Kidney (tissue), 14 donors: ENCODE data around the gene MAP1S. TPM values are rescaled to one million over a fixed set of nuclear protein-coding genes. Genes with fewer than 3 reads are reported as not detected.
A peak's percentile ranks its signal among the peaks of the same experiment; 100 is the strongest.
"Not testable (repeated sequence)": the region's sequence is repeated elsewhere in the genome, so short reads cannot be mapped to it uniquely, and the experiment has no call there.

Source experiments
- DNase-seq, 5 donors: peaks; one replicate each; pipeline ENCODE4 v3.0.0-alpha.2; 2013 to 2020
- FAIRE-seq: peaks from 2 replicates; lab custom pipeline; 2012; peaks lifted over from hg19 to GRCh38; lab: Jason Lieb, UNC
- H3K27ac ChIP-seq, 2 donors: one replicate each; pipeline ENCODE4 v1.7.0; 2013; ENCODE audit warnings: low read depth in 2 of 2, low read length in 2 of 2, inconsistent platforms in 1 of 2
- H3K27me3 ChIP-seq: one replicate; pipeline ENCODE4 v1.7.1; 2013; ENCODE audit warnings: low read length, inconsistent platforms; ENCODE audit not compliant: control insufficient read depth, insufficient read depth
- H3K36me3 ChIP-seq, 3 donors: one replicate each; pipeline versions ENCODE4 v1.7.0 to v1.7.1; 2013; ENCODE audit warnings: low read length in 3 of 3, control low read depth in 1 of 3, inconsistent platforms in 1 of 3; ENCODE audit not compliant: insufficient read depth in 3 of 3, control insufficient read depth in 2 of 3
- H3K4me1 ChIP-seq, 3 donors: one replicate each; pipeline versions ENCODE4 v1.7.0 to v1.7.1; 2013; ENCODE audit warnings: low read length in 3 of 3, inconsistent platforms in 1 of 3, low read depth in 1 of 3; ENCODE audit not compliant: control insufficient read depth in 2 of 3, insufficient read depth in 2 of 3
- H3K4me3 ChIP-seq, 3 donors: one replicate each; pipeline versions ENCODE4 v1.7.0 to v1.8.1; 2013; ENCODE audit warnings: low read length in 3 of 3, control low read depth in 1 of 3, inconsistent platforms in 1 of 3
- H3K9ac ChIP-seq, 3 donors: one replicate each; pipeline versions ENCODE4 v1.7.0 to v1.7.1; 2013; ENCODE audit warnings: low read length in 3 of 3, control low read depth in 1 of 3, inconsistent platforms in 1 of 3
- H3K9me3 ChIP-seq, 3 donors: one replicate each; pipeline versions ENCODE4 v1.7.0 to v1.7.1; 2013; ENCODE audit warnings: low read length in 3 of 3, control low read depth in 1 of 3, inconsistent platforms in 1 of 3; ENCODE audit not compliant: control insufficient read depth in 2 of 3, insufficient read depth in 1 of 3
- intact Hi-C: fragments of 100-400 bp; cut with DNase I; formaldehyde crosslinking; loops from one replicate; pipeline ENCODE4 v1.11.1; 2022
- polyA plus RNA-seq: library from polyadenylated mRNA; stranded (reverse); fragments of 350-450 nt; fragmentation: Illumina TruSeq; extraction: RNeasy Lipid Tissue Mini Kit (QIAGEN cat#74804); gene quantifications from one replicate; pipeline ENCODE4 v1.2.3, GENCODE V29; 2014; ENCODE audit warnings: low read depth, low replicate concordance; ENCODE audit not compliant: insufficient read depth
- total RNA-seq: library from RNA; stranded (reverse); fragmentation: NEBNext Ultra II Directional; extraction: Animal tissue kit (Norgen Biotek cat#: 25700); gene quantifications from one replicate; pipeline ENCODE4 v1.2.1, GENCODE V29; 2021
- TF ChIP-seq, protein P1 (sequence below): IDR thresholded peaks from 3 replicates; pipeline ENCODE4 v1.5.1; 2012; ENCODE audit warnings: mild to moderate bottlenecking, moderate library complexity, borderline replicate concordance; ENCODE audit not compliant: insufficient read depth; ENCODE audit errors: extremely low read depth
- donor health status: control.
- donor health status: control.
- donor health status: control.
- donor health status: control.
- donor health status: control.
- donor health status: DM: yes; HTN: yes; CAD: no.
- donor health status: Normal renal cell carcinoma (clear cell type).

Gene MAP1S
- total and polyA plus RNA-seq, 2 donors from 2014 or later, result 25.2 to 56.1 TPM

DNA sequence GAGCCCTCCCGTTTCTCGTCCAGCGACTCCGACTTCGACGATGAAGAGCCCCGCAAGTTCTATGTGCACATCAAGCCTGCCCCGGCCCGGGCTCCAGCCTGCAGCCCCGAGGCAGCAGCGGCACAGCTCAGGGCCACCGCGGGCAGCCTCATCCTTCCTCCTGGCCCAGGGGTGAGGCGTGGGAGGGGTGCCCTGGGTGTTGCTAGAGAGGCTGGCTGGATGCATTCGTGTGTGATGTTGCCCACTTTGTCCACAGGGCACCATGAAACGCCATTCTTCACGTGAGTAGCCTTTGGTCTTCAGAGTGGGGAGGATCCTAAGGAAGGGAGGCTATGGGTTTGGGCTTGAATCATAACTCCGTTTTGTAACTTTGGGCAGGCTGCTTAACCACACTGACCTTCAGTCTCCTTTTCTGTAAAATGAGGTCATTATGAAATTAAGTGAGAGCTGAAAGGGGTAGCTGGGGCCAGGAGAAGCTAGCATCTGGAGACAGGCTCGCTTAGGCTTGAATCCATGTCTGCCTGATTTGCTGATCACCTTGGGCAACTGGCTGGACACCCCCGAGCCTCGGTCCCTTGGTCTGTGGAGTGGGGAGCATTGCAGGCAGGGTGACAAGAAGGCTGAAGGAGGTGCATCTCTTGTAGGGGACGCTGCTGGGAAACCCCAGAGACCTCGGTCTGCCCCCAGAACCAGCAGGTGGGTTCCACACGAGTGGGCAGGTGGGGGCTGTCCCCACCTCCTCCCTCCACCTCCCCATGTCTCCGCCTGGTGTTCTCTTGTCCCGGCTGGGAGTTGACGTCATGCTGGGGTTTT, 56.9 kb downstream of the MAP1S start:
- no peak for FAIRE-seq
- intact Hi-C loops, result no loop called here
- Histone ChIP-seq H3K9me3 (no peaks in the 10 kb centered on the region), H3K27ac (no peak overlapping the region), H3K4me3 (no peak overlapping the region), H3K36me3 (no peaks in the 10 kb centered on the region), H3K27me3 (no peaks in the 10 kb centered on the region), H3K9ac (no peak overlapping the region), H3K4me1 (peaks cover 0 to 4% (median 0%) of the 10 kb centered on the region in 3 donors)
- no peak for DNase-seq
- TF ChIP-seq, protein P1, sequence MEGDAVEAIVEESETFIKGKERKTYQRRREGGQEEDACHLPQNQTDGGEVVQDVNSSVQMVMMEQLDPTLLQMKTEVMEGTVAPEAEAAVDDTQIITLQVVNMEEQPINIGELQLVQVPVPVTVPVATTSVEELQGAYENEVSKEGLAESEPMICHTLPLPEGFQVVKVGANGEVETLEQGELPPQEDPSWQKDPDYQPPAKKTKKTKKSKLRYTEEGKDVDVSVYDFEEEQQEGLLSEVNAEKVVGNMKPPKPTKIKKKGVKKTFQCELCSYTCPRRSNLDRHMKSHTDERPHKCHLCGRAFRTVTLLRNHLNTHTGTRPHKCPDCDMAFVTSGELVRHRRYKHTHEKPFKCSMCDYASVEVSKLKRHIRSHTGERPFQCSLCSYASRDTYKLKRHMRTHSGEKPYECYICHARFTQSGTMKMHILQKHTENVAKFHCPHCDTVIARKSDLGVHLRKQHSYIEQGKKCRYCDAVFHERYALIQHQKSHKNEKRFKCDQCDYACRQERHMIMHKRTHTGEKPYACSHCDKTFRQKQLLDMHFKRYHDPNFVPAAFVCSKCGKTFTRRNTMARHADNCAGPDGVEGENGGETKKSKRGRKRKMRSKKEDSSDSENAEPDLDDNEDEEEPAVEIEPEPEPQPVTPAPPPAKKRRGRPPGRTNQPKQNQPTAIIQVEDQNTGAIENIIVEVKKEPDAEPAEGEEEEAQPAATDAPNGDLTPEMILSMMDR, result no peak

GRCh38 chr19:17777840-17778239, 58.6 kb downstream of the MAP1S start:
- H3K4me1 ChIP-seq, H3K9me3 ChIP-seq, DNase-seq, H3K27me3 ChIP-seq, H3K9ac ChIP-seq, H3K36me3 ChIP-seq, FAIRE-seq, H3K27ac ChIP-seq, intact Hi-C loops, H3K4me3 ChIP-seq: not testable (repeated sequence)

- H3K27ac ChIP-seq, result no peak overlapping the region
- peaks cover 0 to 4% (median 0%) of the 10 kb centered on the region in 3 donors for H3K4me1 ChIP-seq
- DNase-seq (peak; percentile 57 to 88 (median 72)), FAIRE-seq (no peak)
- H3K27me3 ChIP-seq, result no peaks in the 10 kb centered on the region
- TF ChIP-seq, protein P1, result no peak
- no peak overlapping the region for H3K9ac ChIP-seq
- intact Hi-C loops, result no loop called here
- H3K9me3 ChIP-seq, result no peaks in the 10 kb centered on the region
- H3K36me3 ChIP-seq, result no peaks in the 10 kb centered on the region
- H3K4me3 ChIP-seq, result no peak overlapping the region
Measured at GRCh38 chr19:17778251-17778967, 59.1 kb downstream of the MAP1S start.
